Kidney (tissue), 14 donors: ENCODE measurements around the gene SESN3. TPM values are rescaled to one million over a fixed set of nuclear protein-coding genes. Genes with fewer than 3 reads are reported as not detected.

Experiments
- DNase-seq, 5 donors: peaks; one replicate each; pipeline ENCODE4 v3.0.0-alpha.2; 2013 to 2020
- FAIRE-seq: peaks from 2 replicates; lab custom pipeline; 2012; peaks lifted over from hg19 to GRCh38; lab: Jason Lieb, UNC
- H3K27ac ChIP-seq, 2 donors: one replicate each; pipeline ENCODE4 v1.7.0; 2013; ENCODE audit warnings: low read depth in 2 of 2, low read length in 2 of 2, inconsistent platforms in 1 of 2
- H3K27me3 ChIP-seq: one replicate; pipeline ENCODE4 v1.7.1; 2013; ENCODE audit warnings: low read length, inconsistent platforms; ENCODE audit not compliant: control insufficient read depth, insufficient read depth
- H3K36me3 ChIP-seq, 3 donors: one replicate each; pipeline versions ENCODE4 v1.7.0 to v1.7.1; 2013; ENCODE audit warnings: low read length in 3 of 3, control low read depth in 1 of 3, inconsistent platforms in 1 of 3; ENCODE audit not compliant: insufficient read depth in 3 of 3, control insufficient read depth in 2 of 3
- H3K4me1 ChIP-seq, 3 donors: one replicate each; pipeline versions ENCODE4 v1.7.0 to v1.7.1; 2013; ENCODE audit warnings: low read length in 3 of 3, inconsistent platforms in 1 of 3, low read depth in 1 of 3; ENCODE audit not compliant: control insufficient read depth in 2 of 3, insufficient read depth in 2 of 3
- H3K4me3 ChIP-seq, 3 donors: one replicate each; pipeline versions ENCODE4 v1.7.0 to v1.8.1; 2013; ENCODE audit warnings: low read length in 3 of 3, control low read depth in 1 of 3, inconsistent platforms in 1 of 3
- H3K9ac ChIP-seq, 3 donors: one replicate each; pipeline versions ENCODE4 v1.7.0 to v1.7.1; 2013; ENCODE audit warnings: low read length in 3 of 3, control low read depth in 1 of 3, inconsistent platforms in 1 of 3
- H3K9me3 ChIP-seq, 3 donors: one replicate each; pipeline versions ENCODE4 v1.7.0 to v1.7.1; 2013; ENCODE audit warnings: low read length in 3 of 3, control low read depth in 1 of 3, inconsistent platforms in 1 of 3; ENCODE audit not compliant: control insufficient read depth in 2 of 3, insufficient read depth in 1 of 3
- intact Hi-C: fragments of 100-400 bp; cut with DNase I; formaldehyde crosslinking; loops from one replicate; pipeline ENCODE4 v1.11.1; 2022
- polyA plus RNA-seq: library from polyadenylated mRNA; stranded (reverse); fragments of 350-450 nt; fragmentation: Illumina TruSeq; extraction: RNeasy Lipid Tissue Mini Kit (QIAGEN cat#74804); gene quantifications from one replicate; pipeline ENCODE4 v1.2.3, GENCODE V29; 2014; ENCODE audit warnings: low read depth, low replicate concordance; ENCODE audit not compliant: insufficient read depth
- total RNA-seq: library from RNA; stranded (reverse); fragmentation: NEBNext Ultra II Directional; extraction: Animal tissue kit (Norgen Biotek cat#: 25700); gene quantifications from one replicate; pipeline ENCODE4 v1.2.1, GENCODE V29; 2021
- TF ChIP-seq, protein P1 (sequence below): IDR thresholded peaks from 3 replicates; pipeline ENCODE4 v1.5.1; 2012; ENCODE audit warnings: mild to moderate bottlenecking, moderate library complexity, borderline replicate concordance; ENCODE audit not compliant: insufficient read depth; ENCODE audit errors: extremely low read depth
- donor health status: control.
- donor health status: control.
- donor health status: control.
- donor health status: control.
- donor health status: control.
- donor health status: DM: yes; HTN: yes; CAD: no.
- donor health status: Normal renal cell carcinoma (clear cell type).

Gene SESN3
- total and polyA plus RNA-seq, 2 donors from 2014 or later, result 5.1 to 50.1 TPM

DNA sequence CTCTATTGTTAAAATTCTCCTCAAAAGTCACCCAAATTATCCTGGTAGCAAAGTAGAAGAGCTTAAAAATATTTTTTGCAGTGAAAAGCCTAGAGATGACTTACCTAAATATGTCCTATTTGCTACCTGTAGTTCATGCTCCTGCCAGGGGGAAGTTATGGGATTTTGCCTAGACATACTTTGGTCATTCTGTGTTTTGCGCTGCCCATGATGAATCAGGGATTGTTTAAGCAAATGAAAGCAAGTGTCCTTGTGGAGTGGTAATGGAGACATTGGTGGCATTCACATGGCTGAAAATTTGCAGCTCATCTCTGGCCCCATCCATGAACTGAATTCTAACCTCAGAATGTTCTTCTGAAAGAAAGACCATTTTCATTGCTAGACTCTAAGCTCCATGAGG, 14.6 kb upstream of the SESN3 start:
- no peaks in the 10 kb centered on the region for H3K36me3 ChIP-seq
- H3K4me1 ChIP-seq, result peaks cover 4 to 13% (median 4%) of the 10 kb centered on the region in 3 donors
- H3K27me3 ChIP-seq, result no peaks in the 10 kb centered on the region
- intact Hi-C loops, result no loop called here
- no peak overlapping the region for H3K9ac ChIP-seq
- DNase-seq (no peak), FAIRE-seq (no peak)
- H3K9me3 ChIP-seq, result no peaks in the 10 kb centered on the region
- H3K27ac ChIP-seq, result no peak overlapping the region
- no peak overlapping the region for H3K4me3 ChIP-seq
- TF ChIP-seq, protein P1, sequence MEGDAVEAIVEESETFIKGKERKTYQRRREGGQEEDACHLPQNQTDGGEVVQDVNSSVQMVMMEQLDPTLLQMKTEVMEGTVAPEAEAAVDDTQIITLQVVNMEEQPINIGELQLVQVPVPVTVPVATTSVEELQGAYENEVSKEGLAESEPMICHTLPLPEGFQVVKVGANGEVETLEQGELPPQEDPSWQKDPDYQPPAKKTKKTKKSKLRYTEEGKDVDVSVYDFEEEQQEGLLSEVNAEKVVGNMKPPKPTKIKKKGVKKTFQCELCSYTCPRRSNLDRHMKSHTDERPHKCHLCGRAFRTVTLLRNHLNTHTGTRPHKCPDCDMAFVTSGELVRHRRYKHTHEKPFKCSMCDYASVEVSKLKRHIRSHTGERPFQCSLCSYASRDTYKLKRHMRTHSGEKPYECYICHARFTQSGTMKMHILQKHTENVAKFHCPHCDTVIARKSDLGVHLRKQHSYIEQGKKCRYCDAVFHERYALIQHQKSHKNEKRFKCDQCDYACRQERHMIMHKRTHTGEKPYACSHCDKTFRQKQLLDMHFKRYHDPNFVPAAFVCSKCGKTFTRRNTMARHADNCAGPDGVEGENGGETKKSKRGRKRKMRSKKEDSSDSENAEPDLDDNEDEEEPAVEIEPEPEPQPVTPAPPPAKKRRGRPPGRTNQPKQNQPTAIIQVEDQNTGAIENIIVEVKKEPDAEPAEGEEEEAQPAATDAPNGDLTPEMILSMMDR, result no peak

DNA sequence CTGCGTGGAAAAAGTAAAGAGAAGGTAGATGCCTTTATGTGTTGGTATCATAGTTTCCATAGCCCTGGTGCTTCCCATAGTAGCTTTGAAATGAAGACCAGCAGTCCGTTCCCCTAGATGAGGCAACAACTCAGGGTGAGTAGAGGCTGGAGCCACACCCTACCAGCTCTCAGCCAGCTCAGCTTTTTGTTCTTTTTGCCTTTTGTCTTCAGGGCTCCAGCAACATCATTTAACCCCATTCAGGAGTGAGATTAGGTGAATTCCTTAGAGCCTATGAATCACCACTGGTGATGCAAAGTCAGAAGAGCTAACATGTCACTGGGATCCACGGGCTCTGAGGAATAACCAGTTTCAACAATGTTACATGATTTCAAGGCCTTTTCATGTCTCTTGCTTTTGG, 14.0 kb upstream of the SESN3 start:
- H3K36me3 ChIP-seq, result no peaks in the 10 kb centered on the region
- no peak overlapping the region for H3K4me3 ChIP-seq
- no peak overlapping the region for H3K27ac ChIP-seq
- H3K9ac ChIP-seq, result no peak overlapping the region
- DNase-seq (no peak), FAIRE-seq (no peak)
- intact Hi-C loops, result no loop called here
- H3K9me3 ChIP-seq, result no peaks in the 10 kb centered on the region
- H3K4me1 ChIP-seq, result peaks cover 4 to 13% (median 4%) of the 10 kb centered on the region in 3 donors
- no peaks in the 10 kb centered on the region for H3K27me3 ChIP-seq
- TF ChIP-seq, protein P1, result no peak

DNA sequence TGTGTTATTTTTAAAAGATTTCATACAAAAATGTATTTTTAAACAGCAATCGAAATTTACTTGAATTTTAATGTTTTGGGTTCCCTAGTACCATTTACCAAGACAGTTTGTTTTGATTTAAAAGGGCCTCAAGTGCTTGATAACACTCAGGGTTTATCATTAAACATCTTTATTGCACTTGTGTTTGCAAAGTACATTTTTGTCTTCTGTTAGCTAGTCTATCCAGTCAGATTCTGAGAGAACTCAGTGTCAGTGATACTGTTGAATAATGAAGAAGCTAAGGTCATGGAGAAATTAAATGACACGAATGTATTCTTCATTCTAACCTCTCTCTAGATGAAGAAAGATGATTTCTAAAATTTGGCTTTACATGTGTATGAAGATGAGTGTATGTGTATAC, 12.7 kb upstream of the SESN3 start:
- H3K9ac ChIP-seq, result no peak overlapping the region

More for the DNA sequence above, 12.7 kb upstream of the SESN3 start:
- Histone ChIP-seq H3K27ac (no peak overlapping the region), H3K9me3 (no peaks in the 10 kb centered on the region), H3K27me3 (no peaks in the 10 kb centered on the region), H3K36me3 (no peaks in the 10 kb centered on the region), H3K4me1 (peaks cover 4 to 13% (median 4%) of the 10 kb centered on the region in 3 donors), H3K4me3 (no peak overlapping the region)
- DNase-seq (no peak), FAIRE-seq (no peak)
- intact Hi-C loops, result no loop called here
- TF ChIP-seq, protein P1, result no peak
